PC-9 (cell line): Measurements from ENCODE around the gene LRFN3. TPM values are rescaled to one million over a fixed set of nuclear protein-coding genes. Genes with fewer than 3 reads are reported as not detected.

Experiments used
- BruUV-seq: library from RNA; stranded (reverse); fragments of 400-500 nt; replicated peaks from 2 replicates; lab custom pipeline; 2021; lab: Mats Ljungman, UMichigan
- CTCF ChIA-PET: fragments of 300-600 bp; sonication (Branson Sonifier 250); formaldehyde crosslinking; loops from one replicate; lab custom pipeline; 2022; ENCODE audit warnings: antibody characterized with exemption; lab: Charles Lee
- POLR2A ChIA-PET: fragments of 300-600 bp; sonication (Branson Sonifier 250); formaldehyde crosslinking; loops from one replicate; lab custom pipeline; 2022; ENCODE audit warnings: antibody characterized with exemption; ENCODE audit not compliant: unreplicated experiment; lab: Charles Lee
- DNase-seq, 2 experiments: peaks; one replicate each; pipeline versions ENCODE4 v3.0.0 to v3.0.0-alpha.2; 2015 to 2022; ENCODE audit warnings: mixed read lengths in 1 of 2
- H2AFZ ChIP-seq: fragments of 200-600 bp; sonication (generic); 2 replicates; pipeline ENCODE4 v1.8.1; 2017; ENCODE audit warnings: antibody characterized with exemption
- H3F3A ChIP-seq: fragments of 200-600 bp; sonication (generic); 2 replicates; pipeline ENCODE4 v1.8.1; 2017; ENCODE audit warnings: antibody characterized with exemption, mild to moderate bottlenecking, low read depth; ENCODE audit not compliant: insufficient read depth
- H3K27ac ChIP-seq: fragments of 200-600 bp; sonication (generic); 2 replicates; pipeline ENCODE4 v1.6.1; 2016; ENCODE audit warnings: mixed run types
- H3K27me3 ChIP-seq: fragments of 200-600 bp; sonication (generic); 2 replicates; pipeline ENCODE4 v1.6.1; 2016; ENCODE audit warnings: low read depth, mixed run types; ENCODE audit not compliant: insufficient read depth
- H3K36me3 ChIP-seq: fragments of 200-600 bp; sonication (generic); 2 replicates; pipeline ENCODE4 v1.6.1; 2016; ENCODE audit warnings: low read depth, mixed run types
- H3K4me1 ChIP-seq: fragments of 200-600 bp; sonication (generic); replicated peaks from 2 replicates; pipeline ENCODE4 v1.6.1; 2016; ENCODE audit warnings: mixed run types; ENCODE audit not compliant: insufficient read depth
- H3K4me2 ChIP-seq: fragments of 200-600 bp; sonication (generic); 2 replicates; pipeline ENCODE4 v1.6.1; 2017; ENCODE audit warnings: mixed run types
- H3K4me3 ChIP-seq: fragments of 200-600 bp; sonication (generic); 2 replicates; pipeline ENCODE4 v1.6.1; 2016; ENCODE audit warnings: mixed run types
- H3K79me2 ChIP-seq: fragments of 200-600 bp; sonication (generic); 2 replicates; pipeline ENCODE4 v1.6.1; 2017; ENCODE audit warnings: low read depth, mixed run types
- H3K9me2 ChIP-seq: fragments of 200-600 bp; sonication (generic); 2 replicates; pipeline ENCODE4 v1.8.1; 2017; ENCODE audit warnings: mild to moderate bottlenecking; ENCODE audit not compliant: insufficient read depth
- H3K9me3 ChIP-seq: fragments of 200-600 bp; sonication (generic); 2 replicates; pipeline ENCODE4 v1.8.1; 2016; ENCODE audit warnings: low read depth; ENCODE audit not compliant: insufficient read depth
- H4K20me1 ChIP-seq: fragments of 200-600 bp; sonication (generic); 2 replicates; pipeline ENCODE4 v1.8.1; 2017; ENCODE audit not compliant: insufficient read depth
- CTCF ChIP-seq: fragments of 200-600 bp; sonication (generic); conservative IDR thresholded peaks from 2 replicates; pipeline ENCODE4 v1.6.1; 2017; ENCODE audit warnings: mixed run types, antibody characterized with exemption, mild to moderate bottlenecking, moderate library complexity
- EZH2 ChIP-seq: fragments of 200-600 bp; sonication (generic); IDR thresholded peaks from 2 replicates; pipeline ENCODE4 v1.8.0; 2017; ENCODE audit warnings: antibody characterized with exemption, low read depth
- intact Hi-C: fragments of 100-400 bp; cut with micrococcal nuclease; formaldehyde crosslinking; loops from one replicate; pipeline ENCODE4 v1.10.0; 2022; ENCODE audit not compliant: unreplicated experiment
- total RNA-seq: library from RNA; stranded (reverse); gene quantifications from 2 replicates; pipeline ENCODE4 v1.2.3, GENCODE V29; 2021

LRFN3 gene
- total RNA-seq, 1 experiment from 2014 or later = 10.5 TPM

GRCh38 chr19:35897706-35898451 is 38.3 kb upstream of the LRFN3 start:
- Histone ChIP-seq H3K4me1 (peaks cover 8% of the 10 kb centered on the region; the same call in 1 of the 2 replicates), H3K27ac (no peak overlapping the region), H3K79me2 (peaks cover 16% of the 10 kb centered on the region), H3K9me3 (no peaks in the 10 kb centered on the region), H3K4me3 (no peak overlapping the region), H2AFZ (no peak overlapping the region), H3K27me3 (no peaks in the 10 kb centered on the region), H3K4me2 (peak overlapping the region; percentile 87), H3F3A (peaks cover 4% of the 10 kb centered on the region; the same call in 1 of the 2 replicates), H4K20me1 (no peaks in the 10 kb centered on the region), H3K36me3 (peaks cover 11% of the 10 kb centered on the region; the same call in 1 of the 2 replicates), H3K9me2 (no peaks in the 10 kb centered on the region)
- intact Hi-C loops = no loop called here
- TF ChIP-seq CTCF (no peak), EZH2 (no peak)
- CTCF ChIA-PET = no interaction called here
- no peak for DNase-seq
- POLR2A ChIA-PET = interaction anchor here (0.6 kb wide), 1 partner anchor 584 kb away, joined by 3 read pairs; no protein-coding TSS in a partner anchor
- BruUV-seq = no TSS peak

GRCh38 chr19:35898499-35898809 is 37.7 kb upstream of the LRFN3 start:
- no TSS peak for BruUV-seq
- no peak for DNase-seq
- Histone ChIP-seq H2AFZ (peak overlapping the region; percentile 92; the same call in 1 of the 2 replicates), H3K79me2 (peaks cover 16% of the 10 kb centered on the region), H3K9me2 (no peaks in the 10 kb centered on the region), H3K27me3 (no peaks in the 10 kb centered on the region), H3F3A (peaks cover 4% of the 10 kb centered on the region; the same call in 1 of the 2 replicates), H3K4me1 (peaks cover 8% of the 10 kb centered on the region; the same call in 1 of the 2 replicates), H3K4me3 (peak overlapping the region; percentile 79), H3K36me3 (peaks cover 10% of the 10 kb centered on the region; the same call in 1 of the 2 replicates), H3K4me2 (peak overlapping the region; percentile 87), H3K27ac (no peak overlapping the region), H4K20me1 (no peaks in the 10 kb centered on the region), H3K9me3 (no peaks in the 10 kb centered on the region)
- ChIA-PET POLR2A (no interaction called here), CTCF (no interaction called here)
- TF ChIP-seq EZH2 = no peak
- TF ChIP-seq CTCF = no peak
- intact Hi-C loops = no loop called here

GRCh38 chr19:35899547-35900214 is 36.5 kb upstream of the LRFN3 start:
- H3K36me3 ChIP-seq = peaks cover 10% of the 10 kb centered on the region; the same call in 1 of the 2 replicates
- H3K27me3 ChIP-seq = no peaks in the 10 kb centered on the region
- no peaks in the 10 kb centered on the region for H4K20me1 ChIP-seq
- DNase-seq = peak; percentile 62 to 74
- peak overlapping the region; percentile 92 for H2AFZ ChIP-seq
- H3K9me3 ChIP-seq = no peaks in the 10 kb centered on the region
- no TSS peak for BruUV-seq
- H3K27ac ChIP-seq = peak overlapping the region; percentile 50
- H3K4me2 ChIP-seq = peak overlapping the region; percentile 87
- H3K4me3 ChIP-seq = peak overlapping the region; percentile 79
- no peak for TF ChIP-seq EZH2
- no peak for TF ChIP-seq CTCF
- no peaks in the 10 kb centered on the region for H3K9me2 ChIP-seq
- peaks cover 16% of the 10 kb centered on the region for H3K79me2 ChIP-seq
- intact Hi-C loops = loop anchor here (1.0 to 10.0 kb wide), 2 partner anchors 32 to 155 kb away; partner anchors contain the start of genes IGFLR1, LIN37, PSENEN and U2AF1L4
- peaks cover 5% of the 10 kb centered on the region for H3F3A ChIP-seq
- POLR2A ChIA-PET = no interaction called here
- H3K4me1 ChIP-seq = peaks cover 8% of the 10 kb centered on the region; the same call in 1 of the 2 replicates
- CTCF ChIA-PET = no interaction called here
